CD14-positive monocyte (primary cell): ENCODE measurements around the gene PAPPA2. TPM values are rescaled to one million over a fixed set of nuclear protein-coding genes. Genes with fewer than 3 reads are reported as not detected.

Experiments
- DNase-seq, 3 donors: peaks; one replicate each; pipeline ENCODE4 v3.0.0-alpha.2; 2011 to 2022
- H2AFZ ChIP-seq: 2 replicates; pipeline ENCODE4 v1.6.0; 2012; ENCODE audit warnings: mild to moderate bottlenecking, low read depth, low read length, inconsistent platforms; ENCODE audit not compliant: insufficient read depth, poor library complexity, severe bottlenecking
- H3K27ac ChIP-seq, 2 donors: 1 replicate in 1 of 2; 2 replicates in 1 of 2; pipeline ENCODE4 v1.5.1; 2012 to 2013; ENCODE audit warnings: low read length in 2 of 2, control low read depth in 1 of 2, inconsistent platforms in 1 of 2, low read depth in 1 of 2, mild to moderate bottlenecking in 1 of 2
- H3K27me3 ChIP-seq, 2 donors: one replicate each; pipeline versions ENCODE4 v1.6.0 to v1.6.1; 2011 to 2013; ENCODE audit warnings: low read length in 2 of 2; ENCODE audit not compliant: control insufficient read depth in 2 of 2, insufficient read depth in 2 of 2
- H3K36me3 ChIP-seq, 2 donors: replicated peaks in 1 of 2; 1 replicate in 1 of 2; 2 replicates in 1 of 2; pipeline versions ENCODE4 v1.5.1 to v1.6.1; 2012 to 2013; ENCODE audit warnings: low read length in 2 of 2, control low read depth in 1 of 2, inconsistent platforms in 1 of 2, mild to moderate bottlenecking in 1 of 2; ENCODE audit not compliant: insufficient read depth in 2 of 2, control insufficient read depth in 1 of 2
- H3K4me1 ChIP-seq, 2 donors: 1 replicate in 1 of 2; 2 replicates in 1 of 2; pipeline versions ENCODE4 v1.5.1 to v1.6.1; 2012 to 2013; ENCODE audit warnings: low read length in 2 of 2, control low read depth in 1 of 2, inconsistent platforms in 1 of 2, mild to moderate bottlenecking in 1 of 2, moderate library complexity in 1 of 2; ENCODE audit not compliant: insufficient read depth in 2 of 2, control insufficient read depth in 1 of 2
- H3K4me2 ChIP-seq: replicated peaks from 2 replicates; pipeline ENCODE3; 2012; ENCODE audit warnings: low read length, moderate library complexity, mild to moderate bottlenecking; ENCODE audit not compliant: poor library complexity, severe bottlenecking; ENCODE audit errors: extremely low read depth
- H3K4me3 ChIP-seq, 3 experiments: fragments of 200-600 bp in 1 of 3; sonication (generic) in 1 of 3; replicated peaks in 1 of 3; 1 replicate in 2 of 3; 2 replicates in 1 of 3; pipeline ENCODE4 v1.5.1; 2011 to 2013; ENCODE audit warnings: low read length in 3 of 3, mild to moderate bottlenecking in 3 of 3, control low read depth in 2 of 3, low read depth in 2 of 3, inconsistent platforms in 1 of 3, moderate library complexity in 1 of 3
- H3K79me2 ChIP-seq: 2 replicates; pipeline ENCODE4 v1.6.0; 2012; ENCODE audit warnings: mild to moderate bottlenecking, control low read depth, inconsistent platforms, low read length, moderate library complexity; ENCODE audit not compliant: insufficient read depth
- H3K9ac ChIP-seq: 2 replicates; pipeline ENCODE4 v1.6.0; 2017; ENCODE audit warnings: low read length, mild to moderate bottlenecking; ENCODE audit not compliant: insufficient read depth, poor library complexity, severe bottlenecking
- H3K9me3 ChIP-seq, 2 donors: replicated peaks in 1 of 2; 1 replicate in 1 of 2; 2 replicates in 1 of 2; pipeline versions ENCODE4 v1.5.1 to v1.6.1; 2012 to 2013; ENCODE audit warnings: low read length in 2 of 2, control low read depth in 1 of 2; ENCODE audit not compliant: control insufficient read depth in 1 of 2, insufficient read depth in 1 of 2
- H4K20me1 ChIP-seq: 2 replicates; pipeline ENCODE4 v1.6.0; 2012; ENCODE audit warnings: mild to moderate bottlenecking, low read length, control low read depth, moderate library complexity; ENCODE audit not compliant: insufficient read depth
- H3K27ac Mint-ChIP-seq, 7 donors: one replicate each; pipeline ENCODE4 v1.8.0; 2020; ENCODE audit warnings: mild to moderate bottlenecking in 7 of 7, mixed read lengths in 7 of 7, moderate library complexity in 6 of 7, inconsistent platforms in 2 of 7
- H3K27me3 Mint-ChIP-seq, 3 donors: one replicate each; pipeline ENCODE4 v1.8.0; 2021 to 2022; ENCODE audit warnings: low read depth in 3 of 3, mild to moderate bottlenecking in 3 of 3, mixed read lengths in 3 of 3, moderate library complexity in 3 of 3, inconsistent platforms in 1 of 3
- H3K36me3 Mint-ChIP-seq, 2 donors: one replicate each; pipeline ENCODE4 v1.8.0; 2020; ENCODE audit warnings: mixed read lengths in 2 of 2, inconsistent platforms in 1 of 2, mild to moderate bottlenecking in 1 of 2
- H3K4me1 Mint-ChIP-seq: one replicate; pipeline ENCODE4 v1.8.0; 2020; ENCODE audit warnings: mild to moderate bottlenecking, mixed read lengths
- H3K4me3 Mint-ChIP-seq, 2 donors: one replicate each; pipeline ENCODE4 v1.8.0; 2020; ENCODE audit warnings: mild to moderate bottlenecking in 2 of 2, mixed read lengths in 2 of 2, moderate library complexity in 1 of 2
- H3K9me3 Mint-ChIP-seq, 7 donors: one replicate each; pipeline ENCODE4 v1.8.0; 2020 to 2022; ENCODE audit warnings: mixed read lengths in 7 of 7, mild to moderate bottlenecking in 6 of 7, moderate library complexity in 6 of 7, inconsistent platforms in 2 of 7
- WGBS: methylation state at CpG from one replicate; pipeline ENCODE4 v1.1.5; 2013; ENCODE audit warnings: missing lambda C conversion rate; ENCODE audit not compliant: insufficient coverage; 5-methylcytosine and 5-hydroxymethylcytosine counted together
- intact Hi-C, 2 donors: fragments of 100-400 bp; cut with micrococcal nuclease; formaldehyde crosslinking; loops; one replicate each; pipeline versions ENCODE4 v1.15.0 to v1.15.1; 2023
- polyA plus RNA-seq, 3 donors: library from polyadenylated mRNA; depleted of rRNA in 1 of 3; unstranded in 2 of 3; stranded (reverse) in 1 of 3; fragments of 300-500 nt in 2 of 3; fragments of >200 nt in 1 of 3; fragmentation: Illumina TruSeq in 2 of 3; gene quantifications; 1 replicate in 2 of 3; 2 replicates in 1 of 3; pipeline ENCODE4 v1.2.3, GENCODE V29; 2012 to 2021
- TF ChIP-seq, protein P1 (sequence below): fragments of 200-600 bp; IDR thresholded peaks from one replicate; pipeline ENCODE4 v1.8.0; 2022; ENCODE audit warnings: antibody characterized with exemption, mild to moderate bottlenecking

PAPPA2 gene
- polyA plus RNA-seq, 3 donors = not detected

- H3K36me3 Mint-ChIP-seq = no peaks in the 10 kb centered on the region
- no peak overlapping the region for H3K9ac ChIP-seq
- no peak overlapping the region for H3K4me2 ChIP-seq
- no peak for DNase-seq
- H3K79me2 ChIP-seq = no peaks in the 10 kb centered on the region
- no peak overlapping the region for H3K4me3 ChIP-seq
- H3K27ac Mint-ChIP-seq = no peak overlapping the region
- no peaks in the 10 kb centered on the region for H3K27me3 Mint-ChIP-seq
- H3K27ac ChIP-seq = no peak overlapping the region
- H3K9me3 Mint-ChIP-seq = peaks cover 0 to 5% (median 0%) of the 10 kb centered on the region in 7 donors
- no peak overlapping the region for H3K4me3 Mint-ChIP-seq
- no peaks in the 10 kb centered on the region for H3K36me3 ChIP-seq
- intact Hi-C loops = no loop called here
- TF ChIP-seq, protein P1, sequence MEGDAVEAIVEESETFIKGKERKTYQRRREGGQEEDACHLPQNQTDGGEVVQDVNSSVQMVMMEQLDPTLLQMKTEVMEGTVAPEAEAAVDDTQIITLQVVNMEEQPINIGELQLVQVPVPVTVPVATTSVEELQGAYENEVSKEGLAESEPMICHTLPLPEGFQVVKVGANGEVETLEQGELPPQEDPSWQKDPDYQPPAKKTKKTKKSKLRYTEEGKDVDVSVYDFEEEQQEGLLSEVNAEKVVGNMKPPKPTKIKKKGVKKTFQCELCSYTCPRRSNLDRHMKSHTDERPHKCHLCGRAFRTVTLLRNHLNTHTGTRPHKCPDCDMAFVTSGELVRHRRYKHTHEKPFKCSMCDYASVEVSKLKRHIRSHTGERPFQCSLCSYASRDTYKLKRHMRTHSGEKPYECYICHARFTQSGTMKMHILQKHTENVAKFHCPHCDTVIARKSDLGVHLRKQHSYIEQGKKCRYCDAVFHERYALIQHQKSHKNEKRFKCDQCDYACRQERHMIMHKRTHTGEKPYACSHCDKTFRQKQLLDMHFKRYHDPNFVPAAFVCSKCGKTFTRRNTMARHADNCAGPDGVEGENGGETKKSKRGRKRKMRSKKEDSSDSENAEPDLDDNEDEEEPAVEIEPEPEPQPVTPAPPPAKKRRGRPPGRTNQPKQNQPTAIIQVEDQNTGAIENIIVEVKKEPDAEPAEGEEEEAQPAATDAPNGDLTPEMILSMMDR = no peak
- H4K20me1 ChIP-seq = no peaks in the 10 kb centered on the region
- no peaks in the 10 kb centered on the region for H3K9me3 ChIP-seq
- no peak overlapping the region for H2AFZ ChIP-seq
- H3K27me3 ChIP-seq = no peaks in the 10 kb centered on the region
- H3K4me1 Mint-ChIP-seq = no peaks in the 10 kb centered on the region
- WGBS = 70% methylated on average over 2 of the region's 5 CpGs
- no peaks in the 10 kb centered on the region for H3K4me1 ChIP-seq
Observed at GRCh38 chr1:176504848-176505553, 42.0 kb downstream of the PAPPA2 start.

- Histone ChIP-seq H4K20me1 (no peaks in the 10 kb centered on the region), H3K4me3 (no peak overlapping the region), H3K9ac (no peak overlapping the region), H3K79me2 (no peaks in the 10 kb centered on the region), H3K27ac (no peak overlapping the region), H3K27me3 (no peaks in the 10 kb centered on the region), H3K4me1 (no peaks in the 10 kb centered on the region), H3K36me3 (no peaks in the 10 kb centered on the region), H3K4me2 (no peak overlapping the region), H2AFZ (no peak overlapping the region), H3K9me3 (no peaks in the 10 kb centered on the region)
- H3K36me3 Mint-ChIP-seq = no peaks in the 10 kb centered on the region
- DNase-seq = no peak
- peaks cover 0 to 2% (median 0%) of the 10 kb centered on the region in 3 donors for H3K27me3 Mint-ChIP-seq
- intact Hi-C loops = no loop called here
- no peak overlapping the region for H3K27ac Mint-ChIP-seq
- peaks cover 0 to 8% (median 3%) of the 10 kb centered on the region in 7 donors for H3K9me3 Mint-ChIP-seq
- no peak overlapping the region for H3K4me3 Mint-ChIP-seq
- TF ChIP-seq, protein P1 = no peak
- H3K4me1 Mint-ChIP-seq = no peaks in the 10 kb centered on the region
Observed at GRCh38 chr1:176512966-176513365, 50.0 kb downstream of the PAPPA2 start.
